HEK293 (cell line): ENCODE data around the gene PIGP.

Source experiments
- CTCF ChIA-PET: fragments of 350-600 bp; formaldehyde crosslinking; extraction: SDS; loops from one replicate; lab custom pipeline; 2021; ENCODE audit warnings: antibody characterized with exemption; lab: Yijun Ruan, JAX
- POLR2A ChIA-PET: fragments of 300-600 bp; formaldehyde crosslinking; extraction: SDS; loops from one replicate; lab custom pipeline; 2020; ENCODE audit warnings: antibody characterized with exemption, inconsistent platforms; lab: Yijun Ruan, JAX
- H3K27ac ChIP-seq: fragments of 200-500 bp; sonication (Bioruptor generic); 2 replicates; pipeline ENCODE4 v1.5.1; 2014; ENCODE audit warnings: low read depth, low read length, control low read depth, inconsistent platforms; ENCODE audit errors: extremely low read depth
- H3K36me3 ChIP-seq, 2 experiments: fragments of 200-500 bp in 1 of 2; sonication (Bioruptor generic) in 1 of 2; 1 replicate in 1 of 2; 2 replicates in 1 of 2; pipeline ENCODE4 v1.5.1; 2014 to 2017; ENCODE audit warnings: inconsistent platforms in 2 of 2, low read length in 2 of 2; ENCODE audit not compliant: control insufficient read depth in 2 of 2, insufficient read depth in 1 of 2
- H3K4me1 ChIP-seq: fragments of 200-500 bp; sonication (Bioruptor generic); 2 replicates; pipeline ENCODE4 v1.5.1; 2014; ENCODE audit warnings: mild to moderate bottlenecking, low read length, inconsistent platforms; ENCODE audit not compliant: control insufficient read depth, insufficient read depth
- H3K4me3 ChIP-seq: 2 replicates; pipeline ENCODE4 v1.5.1; 2011; ENCODE audit warnings: low read depth, mild to moderate bottlenecking, control low read depth, low read length, moderate library complexity
- H3K9me3 ChIP-seq: fragments of 200-500 bp; sonication (Bioruptor generic); 2 replicates; pipeline ENCODE4 v1.5.1; 2014; ENCODE audit warnings: low read depth, low read length, inconsistent platforms; ENCODE audit not compliant: control insufficient read depth, insufficient read depth
- KLF17 ChIP-seq: fragments of 450-650 bp; formaldehyde crosslinking; IDR thresholded peaks from 2 replicates; pipeline ENCODE4 v1.5.1; 2016; ENCODE audit warnings: missing biosample characterization, missing genetic modification characterization
- MZF1 ChIP-seq: fragments of 450-650 bp; formaldehyde crosslinking; IDR thresholded peaks from 2 replicates; pipeline ENCODE4 v1.5.1; 2017; ENCODE audit warnings: missing biosample characterization, missing genetic modification characterization, borderline replicate concordance
- OVOL3 ChIP-seq: fragments of 450-650 bp; formaldehyde crosslinking; IDR thresholded peaks from 2 replicates; pipeline ENCODE4 v1.5.1; 2016; ENCODE audit warnings: missing biosample characterization, missing genetic modification characterization
- PRDM10 ChIP-seq: fragments of 450-650 bp; formaldehyde crosslinking; IDR thresholded peaks from 2 replicates; pipeline ENCODE4 v1.5.1; 2016; ENCODE audit warnings: missing biosample characterization, missing genetic modification characterization
- TSHZ1 ChIP-seq: fragments of 450-650 bp; formaldehyde crosslinking; IDR thresholded peaks from 2 replicates; pipeline ENCODE4 v1.5.1; 2016; ENCODE audit warnings: missing biosample characterization, missing genetic modification characterization, borderline replicate concordance
- ZBTB20 ChIP-seq: fragments of 450-650 bp; formaldehyde crosslinking; IDR thresholded peaks from 2 replicates; pipeline ENCODE4 v1.5.1; 2016; ENCODE audit warnings: missing biosample characterization, missing genetic modification characterization
- ZEB2 ChIP-seq: fragments of 450-650 bp; formaldehyde crosslinking; IDR thresholded peaks from 2 replicates; pipeline ENCODE4 v1.5.1; 2016; ENCODE audit warnings: missing biosample characterization, missing genetic modification characterization
- ZNF10 ChIP-seq: fragments of 450-650 bp; formaldehyde crosslinking; IDR thresholded peaks from 2 replicates; pipeline ENCODE4 v1.5.1; 2017; ENCODE audit warnings: missing biosample characterization, missing genetic modification characterization
- ZNF174 ChIP-seq: fragments of 450-650 bp; formaldehyde crosslinking; IDR thresholded peaks from 2 replicates; pipeline ENCODE4 v1.5.0; 2017; ENCODE audit warnings: missing biosample characterization, mild to moderate bottlenecking, missing genetic modification characterization
- ZNF266 ChIP-seq: fragments of 450-650 bp; formaldehyde crosslinking; IDR thresholded peaks from 2 replicates; pipeline ENCODE4 v1.5.1; 2016; ENCODE audit warnings: missing biosample characterization, missing genetic modification characterization, low read depth
- ZNF404 ChIP-seq: fragments of 450-650 bp; formaldehyde crosslinking; IDR thresholded peaks from 2 replicates; pipeline ENCODE4 v1.5.1; 2017; ENCODE audit warnings: missing biosample characterization, missing genetic modification characterization
- ZNF544 ChIP-seq: fragments of 450-650 bp; formaldehyde crosslinking; IDR thresholded peaks from 2 replicates; pipeline ENCODE4 v1.5.0; 2017; ENCODE audit warnings: missing biosample characterization, missing genetic modification characterization
- ZNF560 ChIP-seq: fragments of 450-650 bp; formaldehyde crosslinking; IDR thresholded peaks from 2 replicates; pipeline ENCODE4 v1.5.1; 2017; ENCODE audit warnings: missing biosample characterization, missing genetic modification characterization, borderline replicate concordance
- ZNF580 ChIP-seq: fragments of 450-650 bp; formaldehyde crosslinking; IDR thresholded peaks from 2 replicates; pipeline ENCODE4 v1.5.1; 2016; ENCODE audit warnings: missing biosample characterization, missing genetic modification characterization
- ZNF585B ChIP-seq: fragments of 450-650 bp; formaldehyde crosslinking; IDR thresholded peaks from 2 replicates; pipeline ENCODE4 v1.5.1; 2016; ENCODE audit warnings: missing biosample characterization, missing genetic modification characterization
- ZNF624 ChIP-seq: fragments of 450-650 bp; formaldehyde crosslinking; IDR thresholded peaks from 2 replicates; pipeline ENCODE4 v1.5.1; 2017; ENCODE audit warnings: missing biosample characterization, missing genetic modification characterization
- ZNF776 ChIP-seq: fragments of 450-650 bp; formaldehyde crosslinking; IDR thresholded peaks from 2 replicates; pipeline ENCODE4 v1.5.0; 2017; ENCODE audit warnings: missing biosample characterization, missing genetic modification characterization, borderline replicate concordance
- ZSCAN30 ChIP-seq: fragments of 450-650 bp; IDR thresholded peaks from 2 replicates; pipeline ENCODE4 v1.5.1; 2018; ENCODE audit warnings: missing biosample characterization, mild to moderate bottlenecking, missing genetic modification characterization, moderate library complexity
- TF ChIP-seq, protein P1 (sequence below): fragments of 450-650 bp; IDR thresholded peaks from 2 replicates; pipeline ENCODE4 v1.5.1; 2018; ENCODE audit warnings: missing biosample characterization, mild to moderate bottlenecking, missing genetic modification characterization

PIGP gene

GRCh38 chr21:37065561-37066177 is 7.2 kb downstream of the PIGP start:
- ChIA-PET POLR2A (no interaction called here), CTCF (interaction anchor here (1.7 kb wide), 1 partner anchor 24 kb away, joined by 3 read pairs; no protein-coding TSS in a partner anchor)
- Histone ChIP-seq H3K27ac (no peak overlapping the region), H3K4me3 (no peak overlapping the region), H3K36me3 (peaks cover 35 to 51% of the 10 kb centered on the region in 2 experiments), H3K4me1 (peaks cover 5% of the 10 kb centered on the region), H3K9me3 (no peaks in the 10 kb centered on the region)
- no peak for TF ChIP-seq PRDM10 (tag by site-specific recombination)
- no peak for TF ChIP-seq ZNF174
- TF ChIP-seq OVOL3 (tag by site-specific recombination) = no peak
- TF ChIP-seq ZNF10 (tag by site-specific recombination) = no peak
- no peak for TF ChIP-seq ZNF585B (tag by site-specific recombination)
- TF ChIP-seq TSHZ1 (tag by site-specific recombination) = no peak
- no peak for TF ChIP-seq ZNF404 (tag by site-specific recombination)
- no peak for TF ChIP-seq ZNF266 (tag by site-specific recombination)
- no peak for TF ChIP-seq ZNF560
- TF ChIP-seq, protein P1, sequence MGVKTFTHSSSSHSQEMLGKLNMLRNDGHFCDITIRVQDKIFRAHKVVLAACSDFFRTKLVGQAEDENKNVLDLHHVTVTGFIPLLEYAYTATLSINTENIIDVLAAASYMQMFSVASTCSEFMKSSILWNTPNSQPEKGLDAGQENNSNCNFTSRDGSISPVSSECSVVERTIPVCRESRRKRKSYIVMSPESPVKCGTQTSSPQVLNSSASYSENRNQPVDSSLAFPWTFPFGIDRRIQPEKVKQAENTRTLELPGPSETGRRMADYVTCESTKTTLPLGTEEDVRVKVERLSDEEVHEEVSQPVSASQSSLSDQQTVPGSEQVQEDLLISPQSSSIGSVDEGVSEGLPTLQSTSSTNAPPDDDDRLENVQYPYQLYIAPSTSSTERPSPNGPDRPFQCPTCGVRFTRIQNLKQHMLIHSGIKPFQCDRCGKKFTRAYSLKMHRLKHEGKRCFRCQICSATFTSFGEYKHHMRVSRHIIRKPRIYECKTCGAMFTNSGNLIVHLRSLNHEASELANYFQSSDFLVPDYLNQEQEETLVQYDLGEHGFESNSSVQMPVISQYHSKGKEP (tag by site-specific recombination) = no peak
- no peak for TF ChIP-seq ZNF624 (tag by site-specific recombination)
- no peak for TF ChIP-seq ZNF776 (tag by site-specific recombination)
- TF ChIP-seq KLF17 (tag by site-specific recombination) = no peak
- TF ChIP-seq ZNF544 = no peak
- no peak for TF ChIP-seq ZSCAN30
- TF ChIP-seq ZEB2 (tag by site-specific recombination) = no peak
- no peak for TF ChIP-seq MZF1 (tag by site-specific recombination)
- no peak for TF ChIP-seq ZBTB20 (tag by site-specific recombination)
- TF ChIP-seq ZNF580 (tag by site-specific recombination) = no peak
